ENCODE data around the gene MYCN. TPM values are rescaled to one million over a fixed set of nuclear protein-coding genes. Genes with fewer than 3 reads are reported as not detected.

MYCN gene
- total and polyA plus RNA-seq, 2 of the 8 experiments (the other 6 are each of a cell fraction or from before 2014, with no cell fraction given): 87.8 to 137 TPM

DNA sequence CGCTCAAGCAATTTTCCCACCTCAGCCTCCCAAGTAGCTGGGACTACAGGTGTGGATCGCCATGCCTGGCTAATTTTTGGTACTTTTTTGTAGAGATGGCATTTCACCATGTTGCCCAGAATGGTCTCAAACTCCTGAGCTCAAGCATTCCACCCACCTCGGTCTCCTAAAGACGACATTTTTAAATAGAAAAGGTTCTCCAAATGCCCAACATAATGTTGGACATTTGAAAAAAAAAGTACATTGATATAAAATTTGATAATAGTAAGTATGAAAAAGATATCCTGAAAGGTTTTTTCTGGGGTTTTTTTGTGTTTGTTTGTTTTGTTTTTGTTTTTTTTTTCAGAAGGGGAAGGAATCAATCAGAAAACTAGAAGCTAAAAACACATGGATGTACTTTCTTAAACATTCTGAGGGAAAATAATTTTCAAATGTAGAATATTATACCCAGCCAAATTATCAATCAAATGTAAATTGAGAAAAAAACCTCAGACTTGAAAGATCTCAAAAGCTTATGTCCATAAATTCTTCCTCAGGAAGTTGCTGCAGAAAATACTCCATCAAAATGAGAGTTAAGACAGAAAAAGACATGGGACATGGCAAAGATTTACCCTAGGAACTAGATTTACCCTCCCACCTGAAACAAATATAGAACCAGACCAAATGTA, 42.8 kb upstream of the MYCN start:
- ChIA-PET CTCF (ENCODE audit: partially characterized antibody) (interaction anchor here (0.9 to 1.0 kb wide), 4 partner anchors 21 to 150 kb away, joined by 3 read pairs; no protein-coding TSS in a partner anchor), POLR2A (ENCODE audit: partially characterized antibody) (interaction anchor here (1.3 kb wide), 1 partner anchor 17 kb away, joined by 3 read pairs; no protein-coding TSS in a partner anchor)
- H2BK120ac ChIP-seq (replicated peaks; ENCODE audit: low read depth, low read length): no peak overlapping the region
- H3K4ac ChIP-seq (replicated peaks; ENCODE audit: insufficient read length, low read depth, low read length): no peak overlapping the region
- H2BK12ac ChIP-seq (ENCODE audit: low read depth, low read length): no peak overlapping the region
- H3K23me2 ChIP-seq (ENCODE audit: low read depth, low read length): no peaks in the 10 kb centered on the region
- no peak overlapping the region for H3K27ac ChIP-seq (ENCODE audit: low read depth, low read length)
- H3K4me3 ChIP-seq (ENCODE audit: extremely low read depth in 1 of 4, insufficient read depth in 2 of 4, low read depth in 3 of 4, low read length in 4 of 4): no peak overlapping the region
- H3K56ac ChIP-seq (replicated peaks; ENCODE audit: insufficient read length, low read depth, low read length): no peak overlapping the region
- DNase-seq (ENCODE audit: low read depth in 1 of 2, low spot score in 2 of 2) (no peak), FAIRE-seq (no peak)
- H2BK5ac ChIP-seq (ENCODE audit: low read depth, low read length): no peak overlapping the region
- no peak overlapping the region for H3K23ac ChIP-seq (ENCODE audit: insufficient read length)
- H3K79me2 ChIP-seq (ENCODE audit: control insufficient read depth in 1 of 2, insufficient read depth in 2 of 2, low read length in 2 of 2): no peaks in the 10 kb centered on the region
- no peaks in the 10 kb centered on the region for H3K79me1 ChIP-seq (ENCODE audit: low read depth, low read length)
- H3K9me3 ChIP-seq (ENCODE audit: insufficient read depth in 2 of 2, low read depth in 1 of 2, low read length in 1 of 2): 0 out of 4 replicates have a peak, but pooled peaks cover 0 to 7% of the 10 kb centered on the region in 2 experiments
- H2BK15ac ChIP-seq (ENCODE audit: low read length): no peak overlapping the region
- peaks cover 0 to 18% (median 6%) of the 10 kb centered on the region in 4 experiments; a peak in 4 of 7 replicates for H3K4me1 ChIP-seq (replicated peaks in 1 of 4; ENCODE audit: control insufficient read depth in 3 of 4, insufficient read depth in 4 of 4, low read length in 3 of 4)
- no peak overlapping the region for H2BK20ac ChIP-seq (ENCODE audit: low read length)
- H4K20me1 ChIP-seq (replicated peaks in 1 of 2; ENCODE audit: control insufficient read depth in 1 of 2, insufficient read depth in 2 of 2, low read length in 2 of 2): no peaks in the 10 kb centered on the region
- 88% methylated on average over 4 of the region's 4 CpGs; no CpG with 5 or more reads in 1 of the 2 experiments for WGBS, 2 experiments (ENCODE audit: extremely low coverage in 1 of 2, insufficient coverage in 1 of 2, insufficient read length in 1 of 2, insufficient replicate concordance in 2 of 2, low coverage in 1 of 2, low lambda C conversion rate in 2 of 2, missing lambda C conversion rate in 1 of 2)
- H3K4me2 ChIP-seq (ENCODE audit: insufficient read depth in 1 of 2, low read depth in 2 of 2, low read length in 2 of 2): no peak overlapping the region
- H3K36me3 ChIP-seq (ENCODE audit: control insufficient read depth in 2 of 4, insufficient read depth in 4 of 4, low read length in 3 of 4): no peaks in the 10 kb centered on the region
- H3K27me3 ChIP-seq (replicated peaks in 1 of 4; ENCODE audit: control insufficient read depth in 3 of 4, extremely low read depth in 1 of 4, insufficient read depth in 3 of 4, low read length in 3 of 4): no peaks in the 10 kb centered on the region
- H3K9ac ChIP-seq (replicated peaks in 1 of 4; ENCODE audit: extremely low read depth in 1 of 4, low read depth in 3 of 4, low read length in 3 of 4): no peak overlapping the region
- H4K91ac ChIP-seq (replicated peaks; ENCODE audit: insufficient read length, low read length): no peak overlapping the region
- no peak overlapping the region for H3K14ac ChIP-seq (ENCODE audit: insufficient read length)
- H3K18ac ChIP-seq (ENCODE audit: extremely low read depth, low read length): no peak overlapping the region
- H2AFZ ChIP-seq (ENCODE audit: low read length): no peak overlapping the region
- H4K8ac ChIP-seq (ENCODE audit: extremely low read depth, insufficient read depth, low read length): no peak overlapping the region
- no peak overlapping the region for H2AK5ac ChIP-seq (ENCODE audit: low read depth, low read length)
- H4K5ac ChIP-seq (ENCODE audit: insufficient read length, low read depth, low read length): no peak overlapping the region
- TF ChIP-seq ASH2L (IDR thresholded peaks at IDR 0.05; ENCODE audit: low read length) (no peak), MAFK (IDR thresholded peaks at IDR 0.05; ENCODE audit: low read depth, low read length) (no peak), RAD21 (IDR thresholded peaks at IDR 0.05 in 1 of 2, conservative IDR thresholded peaks at IDR 0.05 in 1 of 2; ENCODE audit: low read depth in 2 of 2, low read length in 2 of 2) (no peak), HDAC6 (IDR thresholded peaks at IDR 0.05; ENCODE audit: low read depth, low read length) (no peak), SP1 (IDR thresholded peaks at IDR 0.05; ENCODE audit: low read depth, low read length) (no peak)
- TF ChIP-seq, protein P1, sequence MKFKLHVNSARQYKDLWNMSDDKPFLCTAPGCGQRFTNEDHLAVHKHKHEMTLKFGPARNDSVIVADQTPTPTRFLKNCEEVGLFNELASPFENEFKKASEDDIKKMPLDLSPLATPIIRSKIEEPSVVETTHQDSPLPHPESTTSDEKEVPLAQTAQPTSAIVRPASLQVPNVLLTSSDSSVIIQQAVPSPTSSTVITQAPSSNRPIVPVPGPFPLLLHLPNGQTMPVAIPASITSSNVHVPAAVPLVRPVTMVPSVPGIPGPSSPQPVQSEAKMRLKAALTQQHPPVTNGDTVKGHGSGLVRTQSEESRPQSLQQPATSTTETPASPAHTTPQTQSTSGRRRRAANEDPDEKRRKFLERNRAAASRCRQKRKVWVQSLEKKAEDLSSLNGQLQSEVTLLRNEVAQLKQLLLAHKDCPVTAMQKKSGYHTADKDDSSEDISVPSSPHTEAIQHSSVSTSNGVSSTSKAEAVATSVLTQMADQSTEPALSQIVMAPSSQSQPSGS (IDR thresholded peaks at IDR 0.05; ENCODE audit: low read length): no peak
- TF ChIP-seq, protein P2, sequence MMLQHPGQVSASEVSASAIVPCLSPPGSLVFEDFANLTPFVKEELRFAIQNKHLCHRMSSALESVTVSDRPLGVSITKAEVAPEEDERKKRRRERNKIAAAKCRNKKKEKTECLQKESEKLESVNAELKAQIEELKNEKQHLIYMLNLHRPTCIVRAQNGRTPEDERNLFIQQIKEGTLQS (IDR thresholded peaks at IDR 0.05; ENCODE audit: insufficient read depth, low read depth, low read length): no peak
- TF ChIP-seq, protein P3, sequence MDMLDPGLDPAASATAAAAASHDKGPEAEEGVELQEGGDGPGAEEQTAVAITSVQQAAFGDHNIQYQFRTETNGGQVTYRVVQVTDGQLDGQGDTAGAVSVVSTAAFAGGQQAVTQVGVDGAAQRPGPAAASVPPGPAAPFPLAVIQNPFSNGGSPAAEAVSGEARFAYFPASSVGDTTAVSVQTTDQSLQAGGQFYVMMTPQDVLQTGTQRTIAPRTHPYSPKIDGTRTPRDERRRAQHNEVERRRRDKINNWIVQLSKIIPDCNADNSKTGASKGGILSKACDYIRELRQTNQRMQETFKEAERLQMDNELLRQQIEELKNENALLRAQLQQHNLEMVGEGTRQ (IDR thresholded peaks at IDR 0.05; ENCODE audit: low read length): no peak
- TF ChIP-seq, protein P4, sequence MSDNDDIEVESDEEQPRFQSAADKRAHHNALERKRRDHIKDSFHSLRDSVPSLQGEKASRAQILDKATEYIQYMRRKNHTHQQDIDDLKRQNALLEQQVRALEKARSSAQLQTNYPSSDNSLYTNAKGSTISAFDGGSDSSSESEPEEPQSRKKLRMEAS (IDR thresholded peaks at IDR 0.05): no peak
